Karpas-422 (cell line): Measurements from ENCODE around the gene ZBTB3. TPM values are rescaled to one million over a fixed set of nuclear protein-coding genes. Genes with fewer than 3 reads are reported as not detected.
"Not testable (repeated sequence)": the region's sequence is repeated elsewhere in the genome, so short reads cannot be mapped to it uniquely, and the experiment has no call there.

ENCODE experiments used
- DNase-seq: peaks from one replicate; pipeline ENCODE4 v3.0.0-alpha.2; 2015
- H2AFZ ChIP-seq: fragments of 200-600 bp; sonication (generic); 2 replicates; pipeline ENCODE4 v1.6.1; 2014; ENCODE audit warnings: antibody characterized with exemption, low read length, mixed read lengths
- H3K27ac ChIP-seq: fragments of 200-600 bp; sonication (generic); 2 replicates; pipeline ENCODE4 v1.5.1; 2014; ENCODE audit warnings: mild to moderate bottlenecking, low read length, moderate library complexity
- H3K27me3 ChIP-seq: fragments of 200-600 bp; sonication (generic); 2 replicates; pipeline ENCODE4 v1.6.1; 2014; ENCODE audit warnings: low read length, mixed read lengths
- H3K36me3 ChIP-seq: fragments of 200-600 bp; sonication (generic); 2 replicates; pipeline ENCODE4 v1.6.1; 2014; ENCODE audit warnings: low read length, mixed read lengths; ENCODE audit not compliant: insufficient read depth
- H3K4me1 ChIP-seq: fragments of 200-600 bp; sonication (generic); 2 replicates; pipeline ENCODE4 v1.6.1; 2014; ENCODE audit warnings: mild to moderate bottlenecking, low read length, mixed read lengths
- H3K4me2 ChIP-seq: fragments of 200-600 bp; sonication (generic); 2 replicates; pipeline ENCODE4 v1.6.1; 2014; ENCODE audit warnings: low read length, low read depth, mild to moderate bottlenecking; ENCODE audit not compliant: poor library complexity, severe bottlenecking
- H3K4me3 ChIP-seq: fragments of 200-600 bp; sonication (generic); 2 replicates; pipeline ENCODE4 v1.5.1; 2014; ENCODE audit warnings: mild to moderate bottlenecking, antibody characterized with exemption, low read length, mixed read lengths
- H3K79me2 ChIP-seq: fragments of 200-600 bp; sonication (generic); 2 replicates; pipeline ENCODE4 v1.6.1; 2014; ENCODE audit warnings: mild to moderate bottlenecking, low read length, mixed read lengths
- H3K9ac ChIP-seq: fragments of 200-600 bp; sonication (generic); 2 replicates; pipeline ENCODE4 v1.6.0; 2014; ENCODE audit warnings: low read length
- H3K9me2 ChIP-seq: fragments of 200-600 bp; sonication (generic), shearing (Covaris generic); replicated peaks from 2 replicates; pipeline ENCODE4 v1.6.0; 2014; ENCODE audit warnings: mild to moderate bottlenecking, low read length, moderate library complexity; ENCODE audit not compliant: insufficient read depth
- H3K9me3 ChIP-seq: fragments of 300-700, 200-600 bp; sonication (generic); 2 replicates; pipeline ENCODE4 v1.6.1; 2014; ENCODE audit warnings: low read length, mixed read lengths
- H4K20me1 ChIP-seq: fragments of 200-600 bp; sonication (generic); 2 replicates; pipeline ENCODE4 v1.6.1; 2014; ENCODE audit warnings: mild to moderate bottlenecking, antibody characterized with exemption, low read length, low read depth; ENCODE audit not compliant: insufficient read depth
- total RNA-seq: library from RNA; depleted of rRNA; stranded (reverse); fragments of >200 nt; shearing (Covaris generic); gene quantifications from 2 replicates; pipeline ENCODE4 v1.2.3, GENCODE V29; 2014; ENCODE audit warnings: low replicate concordance

Gene ZBTB3
- total RNA-seq, 1 experiment from 2014 or later, result 5.3 TPM

GRCh38 chr11:62752177-62752785 lies 1.7 kb downstream of the ZBTB3 start:
- Histone ChIP-seq H3K27ac (no peak overlapping the region), H3K79me2 (peaks cover 17% of the 10 kb centered on the region), H3K9me3 (no peaks in the 10 kb centered on the region), H3K9me2 (no peaks in the 10 kb centered on the region), H3K9ac (peak overlapping the region; percentile 17; the same call in 1 of the 2 replicates), H3K4me3 (no peak overlapping the region), H3K4me1 (peaks cover 26% of the 10 kb centered on the region), H4K20me1 (no peaks in the 10 kb centered on the region), H3K36me3 (no peaks in the 10 kb centered on the region), H2AFZ (no peak overlapping the region), H3K4me2 (peak overlapping the region; percentile 65), H3K27me3 (no peaks in the 10 kb centered on the region)
- DNase-seq, result no peak

- peaks cover 17% of the 10 kb centered on the region for H3K79me2 ChIP-seq
- H3K9ac ChIP-seq, H3K4me3 ChIP-seq, H3K36me3 ChIP-seq, H3K27ac ChIP-seq, H4K20me1 ChIP-seq, H2AFZ ChIP-seq, H3K9me2 ChIP-seq, H3K4me2 ChIP-seq, H3K9me3 ChIP-seq, DNase-seq, H3K27me3 ChIP-seq: not testable (repeated sequence)
- H3K4me1 ChIP-seq, result peaks cover 27% of the 10 kb centered on the region
These were observed 4.0 kb downstream of the ZBTB3 start for GRCh38 chr11:62749931-62750330.

DNA sequence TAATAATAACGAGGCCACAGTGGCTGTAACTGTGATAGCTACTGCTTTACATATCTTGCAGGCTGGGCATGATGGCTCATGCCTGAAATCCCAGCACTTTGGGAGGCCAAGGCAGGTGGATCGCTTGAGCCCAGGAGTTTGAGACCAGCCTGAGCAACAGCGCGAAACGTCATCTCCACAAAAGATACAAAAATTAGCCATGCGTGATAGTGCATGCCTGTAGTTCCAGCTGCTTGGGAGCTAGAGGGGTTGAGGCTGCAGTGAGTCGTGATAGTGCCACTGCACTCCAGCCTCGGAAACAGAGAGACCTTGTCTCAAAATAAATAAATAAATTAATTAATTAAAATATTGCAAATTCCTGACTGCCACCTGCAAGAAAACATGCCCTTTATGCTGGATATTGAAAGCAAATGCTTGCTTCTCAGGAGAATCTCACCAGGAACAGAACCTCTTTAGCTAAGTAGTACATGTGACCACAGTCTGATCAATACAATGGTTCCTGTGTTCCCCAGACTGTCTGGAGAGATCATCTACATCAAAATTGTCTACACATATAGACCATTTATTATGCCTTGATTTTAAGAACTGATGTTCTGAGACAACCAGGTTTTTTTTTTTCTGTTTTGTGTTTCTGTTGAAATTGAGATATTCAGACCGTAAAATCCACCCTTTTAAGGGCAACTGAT lies 6.3 kb downstream of the ZBTB3 start:
- peak overlapping the region; percentile 42 for H2AFZ ChIP-seq
- peaks cover 11% of the 10 kb centered on the region for H3K4me1 ChIP-seq
- H3K27ac ChIP-seq, result peak overlapping the region; percentile 57
- no peaks in the 10 kb centered on the region for H3K36me3 ChIP-seq
- H3K27me3 ChIP-seq, result no peaks in the 10 kb centered on the region
- no peak for DNase-seq
- no peak overlapping the region for H3K4me3 ChIP-seq
- H3K9me3 ChIP-seq, result no peaks in the 10 kb centered on the region
- no peaks in the 10 kb centered on the region for H3K9me2 ChIP-seq
- peaks cover 8% of the 10 kb centered on the region for H3K79me2 ChIP-seq
- H4K20me1 ChIP-seq, result no peaks in the 10 kb centered on the region
- H3K4me2 ChIP-seq, result peak overlapping the region; percentile 23
- H3K9ac ChIP-seq, result peak overlapping the region; percentile 39; the same call in 1 of the 2 replicates

DNA sequence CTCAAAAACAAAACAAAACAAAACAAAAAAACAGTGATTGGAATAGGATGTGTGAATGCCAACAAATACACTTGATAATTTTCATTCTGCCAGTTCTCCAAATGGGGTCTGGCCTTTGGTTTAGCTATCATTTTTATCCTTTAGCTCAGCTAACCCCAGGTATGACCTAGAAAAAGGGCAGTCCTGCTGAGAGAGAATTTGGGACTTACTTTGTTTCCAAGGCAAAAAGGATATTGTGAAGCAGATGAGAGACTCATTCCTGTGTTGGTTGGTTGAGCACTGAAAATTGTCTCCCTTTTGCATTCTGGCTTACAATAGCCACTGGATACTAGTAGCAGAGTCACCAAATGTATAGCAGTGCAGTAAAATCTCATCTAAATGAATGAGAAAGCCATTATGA lies 16.8 kb downstream of the ZBTB3 start:
- no peaks in the 10 kb centered on the region for H3K27me3 ChIP-seq
- H3K36me3 ChIP-seq, result peaks cover 24% of the 10 kb centered on the region
- no peaks in the 10 kb centered on the region for H3K9me3 ChIP-seq

DNA sequence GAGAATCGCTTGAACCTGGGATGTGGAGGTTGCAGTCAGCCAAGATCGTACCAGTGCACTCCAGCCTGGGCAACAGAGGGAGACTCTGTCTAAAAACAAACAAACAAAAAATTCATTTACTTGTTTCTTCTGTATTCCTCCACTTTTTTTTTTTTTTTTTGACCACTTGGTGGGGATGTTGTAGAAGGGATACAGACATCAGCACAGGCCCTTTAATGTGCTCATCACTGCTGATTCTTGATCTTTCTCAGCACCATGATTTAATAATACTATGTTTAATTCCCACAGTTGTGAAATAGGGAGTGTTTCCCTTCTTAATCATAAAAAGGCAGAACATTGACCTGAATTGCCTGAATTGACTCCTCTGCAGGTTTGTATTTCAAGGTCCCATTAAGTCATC lies 21.1 kb downstream of the ZBTB3 start:
- Histone ChIP-seq H3K79me2 (peaks cover 33% of the 10 kb centered on the region), H3K4me3 (no peak overlapping the region)
- DNase-seq, result peak; percentile 75

More for the DNA sequence above, 16.8 kb downstream of the ZBTB3 start:
- Histone ChIP-seq H3K4me2 (no peak overlapping the region), H3K4me1 (no peaks in the 10 kb centered on the region), H3K4me3 (no peak overlapping the region), H2AFZ (no peak overlapping the region), H3K27ac (no peak overlapping the region), H3K79me2 (peaks cover 5% of the 10 kb centered on the region), H4K20me1 (no peaks in the 10 kb centered on the region), H3K9me2 (no peaks in the 10 kb centered on the region), H3K9ac (no peak overlapping the region)
- no peak for DNase-seq

GRCh38 chr11:62730076-62730475 lies 23.9 kb downstream of the ZBTB3 start:
- Histone ChIP-seq H3K4me3 (peak overlapping the region; percentile 89), H3K9ac (peak overlapping the region; percentile 90), H3K79me2 (peaks cover 50% of the 10 kb centered on the region), H3K4me1 (peaks cover 16% of the 10 kb centered on the region), H3K36me3 (peaks cover 17% of the 10 kb centered on the region), H4K20me1 (peaks cover 15% of the 10 kb centered on the region), H3K4me2 (peak overlapping the region; percentile 89)
- H3K9me3 ChIP-seq, H3K27ac ChIP-seq, H3K9me2 ChIP-seq, DNase-seq, H2AFZ ChIP-seq, H3K27me3 ChIP-seq: not testable (repeated sequence)

More for the DNA sequence above, 21.1 kb downstream of the ZBTB3 start:
- Histone ChIP-seq H3K27me3 (no peaks in the 10 kb centered on the region), H3K27ac (no peak overlapping the region), H2AFZ (no peak overlapping the region), H3K4me2 (no peak overlapping the region), H3K9ac (no peak overlapping the region), H3K9me3 (no peaks in the 10 kb centered on the region), H3K36me3 (peaks cover 15% of the 10 kb centered on the region; the same call in 1 of the 2 replicates), H3K4me1 (peaks cover 10% of the 10 kb centered on the region), H3K9me2 (no peaks in the 10 kb centered on the region), H4K20me1 (no peaks in the 10 kb centered on the region)

DNA sequence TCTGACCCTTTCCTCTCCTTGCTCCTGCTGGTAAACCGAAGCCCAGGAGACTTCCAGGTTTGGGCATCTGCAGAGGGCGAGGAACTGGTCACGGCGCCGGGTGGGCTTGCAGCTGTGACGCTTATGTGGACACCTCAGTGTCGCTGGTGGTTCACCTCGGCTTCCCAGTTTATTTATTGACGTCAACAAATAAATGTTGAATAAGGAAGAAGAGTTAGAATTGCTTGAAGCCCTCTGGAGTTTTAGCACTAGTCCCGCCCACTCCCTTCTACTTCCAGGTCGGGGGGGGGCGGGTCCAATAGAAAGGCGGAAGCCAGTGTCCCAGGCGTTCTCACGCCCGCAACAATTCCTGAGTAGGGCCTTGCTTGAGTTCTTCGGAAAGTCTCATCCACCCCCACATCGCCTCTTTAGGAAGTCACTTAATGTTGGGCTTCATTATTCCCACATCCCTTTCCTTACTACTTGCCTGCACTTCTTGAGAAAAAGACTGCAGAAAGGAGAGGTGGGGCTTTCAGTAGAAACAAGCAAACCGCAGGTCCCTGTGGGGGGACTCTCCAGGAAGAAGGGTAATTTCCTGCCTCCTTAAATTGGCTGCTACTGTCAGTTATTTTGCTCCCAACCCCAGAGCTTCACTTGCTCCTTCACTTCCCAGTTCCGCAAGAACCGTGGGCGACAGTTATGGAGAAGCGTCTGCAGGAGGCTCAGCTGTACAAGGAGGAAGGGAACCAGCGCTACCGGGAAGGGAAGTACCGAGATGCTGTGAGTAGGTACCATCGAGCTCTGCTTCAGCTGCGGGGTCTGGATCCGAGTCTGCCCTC lies 25.6 kb downstream of the ZBTB3 start, which contains the start of gene TTC9C:
Gene TTC9C, plus strand, starts transcription at position 316 of the 818 bp plus-strand sequence. Its CDS starts 363 bp downstream, at position 679.
- Histone ChIP-seq H3K9me3 (no peaks in the 10 kb centered on the region), H3K9ac (peak within 1 kb of the TSS; percentile 90), H3K4me2 (peak within 1 kb of the TSS; percentile 89), H4K20me1 (peaks cover 25% of the 10 kb centered on the region), H3K9me2 (no peaks in the 10 kb centered on the region), H3K4me3 (peak within 1 kb of the TSS; percentile 89), H3K27ac (peak within 1 kb of the TSS; percentile 94), H3K27me3 (no peaks in the 10 kb centered on the region), H3K36me3 (peaks cover 31% of the 10 kb centered on the region), H3K79me2 (peaks cover 66% of the 10 kb centered on the region), H2AFZ (peak within 1 kb of the TSS; percentile 68; the same call in 1 of the 2 replicates), H3K4me1 (peaks cover 27% of the 10 kb centered on the region)
- peak; percentile 93 for DNase-seq

- H3K4me2 ChIP-seq, result peak overlapping the region; percentile 89
- peak overlapping the region; percentile 94 for H3K27ac ChIP-seq
- DNase-seq, result peak; percentile 99
- H4K20me1 ChIP-seq, result peaks cover 25% of the 10 kb centered on the region
- peaks cover 27% of the 10 kb centered on the region for H3K4me1 ChIP-seq
- peaks cover 30% of the 10 kb centered on the region for H3K36me3 ChIP-seq
- H3K27me3 ChIP-seq, result no peaks in the 10 kb centered on the region
- no peaks in the 10 kb centered on the region for H3K9me3 ChIP-seq
- H3K9ac ChIP-seq, result peak overlapping the region; percentile 90
- H2AFZ ChIP-seq, result peak overlapping the region; percentile 68; the same call in 1 of the 2 replicates
- peaks cover 67% of the 10 kb centered on the region for H3K79me2 ChIP-seq
- peak overlapping the region; percentile 89 for H3K4me3 ChIP-seq
- H3K9me2 ChIP-seq, result no peaks in the 10 kb centered on the region
These were observed 26.1 kb downstream of the ZBTB3 start for GRCh38 chr11:62727872-62728170.
